Endothelial cell of umbilical vein (primary cell): ENCODE results near the gene MALAT1. TPM values are rescaled to one million over a fixed set of nuclear protein-coding genes. Genes with fewer than 3 reads are reported as not detected.

Experiments used
- BruUV-seq: library from RNA; stranded (reverse); fragments of 400-500 nt; replicated peaks from 2 replicates; lab custom pipeline; 2021; lab: Mats Ljungman, UMichigan
- CTCF ChIA-PET: fragments of 300-600, 350-600 bp; sonication (Branson Sonifier 250); formaldehyde crosslinking; loops from one replicate; lab custom pipeline; 2021; ENCODE audit warnings: antibody characterized with exemption, inconsistent platforms; lab: Charles Lee
- POLR2A ChIA-PET: fragments of 300-600, 350-600 bp; sonication (Branson Sonifier 250); formaldehyde crosslinking; loops from one replicate; lab custom pipeline; 2021; ENCODE audit warnings: antibody characterized with exemption, inconsistent platforms; lab: Charles Lee
- DNase-seq: peaks from one replicate; pipeline ENCODE4 v3.0.0-alpha.2; 2011; ENCODE audit warnings: low read depth, low spot score
- FAIRE-seq: peaks from 2 replicates; lab custom pipeline; 2011; peaks lifted over from hg19 to GRCh38; lab: Jason Lieb, UNC
- H2AFZ ChIP-seq: 2 replicates; pipeline ENCODE4 v1.6.0; 2012; ENCODE audit warnings: low read depth, low read length, control low read depth, inconsistent platforms
- H3K27ac ChIP-seq: 2 replicates; pipeline ENCODE4 v1.5.1; 2011; ENCODE audit warnings: low read depth, mild to moderate bottlenecking, control low read depth, low read length, moderate library complexity; ENCODE audit not compliant: insufficient read depth
- H3K27me3 ChIP-seq, 2 experiments: 2 replicates each; pipeline versions ENCODE4 v1.6.0 to v1.6.1; 2011; ENCODE audit warnings: low read length in 2 of 2, mixed read lengths in 1 of 2; ENCODE audit not compliant: control insufficient read depth in 2 of 2, insufficient read depth in 2 of 2
- H3K36me3 ChIP-seq, 2 experiments: 2 replicates in 1 of 2; 3 replicates in 1 of 2; pipeline ENCODE4 v1.5.1; 2011; ENCODE audit warnings: low read length in 2 of 2, mild to moderate bottlenecking in 1 of 2, moderate library complexity in 1 of 2; ENCODE audit not compliant: control insufficient read depth in 2 of 2, insufficient read depth in 2 of 2; ENCODE audit errors: extremely low read depth in 1 of 2
- H3K4me1 ChIP-seq: 3 replicates; pipeline ENCODE4 v1.5.1; 2011; ENCODE audit warnings: mild to moderate bottlenecking, low read length; ENCODE audit not compliant: control insufficient read depth, insufficient read depth; ENCODE audit errors: extremely low read depth
- H3K4me2 ChIP-seq: 2 replicates; pipeline ENCODE4 v1.6.1; 2011; ENCODE audit warnings: low read length, control low read depth, mixed read lengths; ENCODE audit not compliant: insufficient read depth
- H3K4me3 ChIP-seq, 3 experiments: fragments of 200-600 bp in 1 of 3; sonication (generic), shearing (Covaris generic) in 1 of 3; replicated peaks in 1 of 3; 2 replicates each; pipeline ENCODE4 v1.5.1; 2011 to 2016; ENCODE audit warnings: control low read depth in 3 of 3, low read length in 3 of 3, mild to moderate bottlenecking in 2 of 3, inconsistent platforms in 1 of 3, low read depth in 1 of 3, moderate library complexity in 1 of 3; ENCODE audit not compliant: insufficient read depth in 1 of 3
- H3K79me2 ChIP-seq: 2 replicates; pipeline ENCODE4 v1.6.0; 2012; ENCODE audit warnings: low read length, inconsistent platforms; ENCODE audit not compliant: control insufficient read depth, insufficient read depth
- H3K9ac ChIP-seq: replicated peaks from 2 replicates; pipeline ENCODE3; 2011; ENCODE audit warnings: low read length, control low read depth; ENCODE audit not compliant: insufficient read depth; ENCODE audit errors: extremely low read depth
- H3K9me1 ChIP-seq: replicated peaks from 3 replicates; pipeline ENCODE4 v1.6.0; 2011; ENCODE audit warnings: mild to moderate bottlenecking, low read length; ENCODE audit not compliant: control insufficient read depth, insufficient read depth; ENCODE audit errors: extremely low read depth
- H3K9me3 ChIP-seq: replicated peaks from 2 replicates; pipeline ENCODE4 v1.5.1; 2012; ENCODE audit warnings: low read length, inconsistent platforms; ENCODE audit not compliant: control insufficient read depth, insufficient read depth
- H4K20me1 ChIP-seq: replicated peaks from 2 replicates; pipeline ENCODE3; 2011; ENCODE audit warnings: mild to moderate bottlenecking, low read length; ENCODE audit not compliant: control insufficient read depth, insufficient read depth; ENCODE audit errors: extremely low read depth
- CTCF ChIP-seq, 2 donors: IDR thresholded peaks; 1 replicate in 1 of 2; 2 replicates in 1 of 2; pipeline ENCODE4 v1.5.1; 2011; ENCODE audit warnings: low read length in 2 of 2, mild to moderate bottlenecking in 2 of 2, moderate library complexity in 2 of 2, control low read depth in 1 of 2, inconsistent platforms in 1 of 2, low read depth in 1 of 2; ENCODE audit not compliant: insufficient read depth in 1 of 2; ENCODE audit errors: extremely low read depth in 1 of 2
- EZH2 ChIP-seq: IDR thresholded peaks from 2 replicates; pipeline ENCODE4 v1.6.1; 2012; ENCODE audit warnings: borderline replicate concordance, low read depth, mild to moderate bottlenecking, moderate library complexity, low read length, inconsistent platforms; ENCODE audit not compliant: severe bottlenecking
- FOS ChIP-seq: IDR thresholded peaks from 2 replicates; pipeline ENCODE4 v1.6.1; 2011; ENCODE audit warnings: mild to moderate bottlenecking, low read length, moderate library complexity, borderline replicate concordance; ENCODE audit not compliant: insufficient read depth
- GATA2 ChIP-seq: IDR thresholded peaks from 2 replicates; pipeline ENCODE4 v1.7.0; 2011; ENCODE audit warnings: low read depth, mild to moderate bottlenecking, moderate library complexity, mixed read lengths, low read length; ENCODE audit not compliant: insufficient read length, insufficient read depth
- JUN ChIP-seq: IDR thresholded peaks from 2 replicates; pipeline ENCODE4 v1.6.1; 2011; ENCODE audit warnings: borderline replicate concordance, low read depth; ENCODE audit not compliant: insufficient read length, insufficient read depth
- MAX ChIP-seq: IDR thresholded peaks from 2 replicates; pipeline ENCODE4 v1.6.1; 2011; ENCODE audit not compliant: insufficient read depth, insufficient read length
- MYC ChIP-seq: IDR thresholded peaks from one replicate; pipeline ENCODE4 v1.6.1; 2011; ENCODE audit warnings: mild to moderate bottlenecking, low read depth, low read length
- POLR2A ChIP-seq: IDR thresholded peaks from 2 replicates; pipeline ENCODE4 v1.6.1; 2012; ENCODE audit warnings: low read depth, mild to moderate bottlenecking, control low read depth, low read length
- POLR2AphosphoS5 ChIP-seq: IDR thresholded peaks from 2 replicates; pipeline ENCODE4 v1.6.1; 2012; ENCODE audit warnings: low read depth, mild to moderate bottlenecking, control low read depth, low read length, moderate library complexity; ENCODE audit not compliant: insufficient read depth
- dilution Hi-C: fragments of 300-500 bp; cut with MboI; formaldehyde crosslinking; loops from one replicate; pipeline ENCODE4 v1.15.0; 2019; ENCODE audit warnings: low sequenced_read_pairs; ENCODE audit not compliant: extremely low pct_ligation_motif_present
- intact Hi-C: fragments of 100-400 bp; cut with micrococcal nuclease; formaldehyde crosslinking; loops from one replicate; pipeline ENCODE4 v1.10.0; 2022
- polyA plus RNA-seq, 4 experiments: library from polyadenylated mRNA; depleted of rRNA in 3 of 4; stranded (reverse) in 3 of 4; unstranded in 1 of 4; fragments of >200 nt; gene quantifications; 2 replicates each; pipeline versions ENCODE4 v1.2.1 to v1.2.3, GENCODE V29; 2011 to 2012; ENCODE audit warnings: missing spikeins in 1 of 4
- total RNA-seq: library from RNA; stranded (reverse); gene quantifications from 2 replicates; pipeline ENCODE4 v1.2.3, GENCODE V29; 2021

MALAT1 gene
- total and polyA plus RNA-seq, 2 donors (not counting 3 experiments of a cell fraction or from before 2014, with no cell fraction given) = 491 to 7,529 TPM

- Histone ChIP-seq H3K9me3 (no peaks in the 10 kb centered on the region), H3K4me2 (no peak overlapping the region), H4K20me1 (no peaks in the 10 kb centered on the region), H3K27me3 (no peaks in the 10 kb centered on the region), H3K4me1 (peaks cover 11% of the 10 kb centered on the region), H3K4me3 (no peak overlapping the region), H2AFZ (no peak overlapping the region), H3K9ac (no peak overlapping the region), H3K27ac (no peak overlapping the region), H3K9me1 (no peaks in the 10 kb centered on the region), H3K36me3 (peaks cover 16 to 34% of the 10 kb centered on the region in 2 experiments), H3K79me2 (peaks cover 21% of the 10 kb centered on the region)
- no peak for DNase-seq
- CTCF ChIA-PET = no interaction called here
- no TSS peak for BruUV-seq
- intact Hi-C loops (no loop called here), dilution Hi-C loops (no loop called here)
- POLR2A ChIA-PET = no interaction called here
- FAIRE-seq = no peak
- TF ChIP-seq POLR2A (no peak), CTCF (IDR thresholded peaks at IDR 0.05; ENCODE audit: extremely low read depth in 1 of 2, insufficient read depth in 1 of 2, low read depth in 1 of 2, low read length in 2 of 2) (no peak), FOS (no peak), MYC (no peak)
These were observed 27.9 kb downstream of the MALAT1 start for GRCh38 chr11:65526744-65527143.

GRCh38 chr11:65528819-65529350 lies 30.0 kb downstream of the MALAT1 start:
- dilution Hi-C loops = no loop called here
- Histone ChIP-seq H3K4me3 (no peak overlapping the region), H3K9me1 (no peaks in the 10 kb centered on the region), H3K9ac (no peak overlapping the region), H3K4me2 (no peak overlapping the region), H4K20me1 (no peaks in the 10 kb centered on the region), H3K4me1 (peaks cover 11% of the 10 kb centered on the region), H3K36me3 (peaks cover 16 to 43% of the 10 kb centered on the region in 2 experiments), H3K27me3 (no peaks in the 10 kb centered on the region), H3K27ac (no peak overlapping the region), H3K9me3 (no peaks in the 10 kb centered on the region), H2AFZ (no peak overlapping the region), H3K79me2 (peaks cover 21% of the 10 kb centered on the region)
- intact Hi-C loops = no loop called here
- FAIRE-seq (no peak), DNase-seq (no peak)
- CTCF ChIA-PET = interaction anchor here (0.8 kb wide), 1 partner anchor 12 kb away, joined by 3 read pairs; no protein-coding TSS in a partner anchor
- no peak for TF ChIP-seq FOS
- no peak for TF ChIP-seq POLR2AphosphoS5
- TF ChIP-seq EZH2 = no peak
- TF ChIP-seq CTCF (IDR thresholded peaks at IDR 0.05; ENCODE audit: extremely low read depth in 1 of 2, insufficient read depth in 1 of 2, low read depth in 1 of 2, low read length in 2 of 2) = no peak
- TF ChIP-seq POLR2A = no peak
- TF ChIP-seq MAX = no peak
- TF ChIP-seq JUN = no peak
- no peak for TF ChIP-seq GATA2
- no peak for TF ChIP-seq MYC
- POLR2A ChIA-PET = no interaction called here
- no TSS peak for BruUV-seq
